Medulla oblongata (tissue), 1 donor: Measurements from ENCODE around the gene C1orf87.
"Not testable (repeated sequence)": the region's sequence is repeated elsewhere in the genome, so short reads cannot be mapped to it uniquely, and the experiment has no call there.

ENCODE experiments used
- DNase-seq: peaks from one replicate; pipeline ENCODE4 v3.0.0-alpha.2; 2015; ENCODE audit errors: extremely low spot score

Gene C1orf87

GRCh38 chr1:59994302-59995198, 79.0 kb downstream of the C1orf87 start:
- no peak for DNase-seq

GRCh38 chr1:59992040-59992820, 81.3 kb downstream of the C1orf87 start:
- no peak for DNase-seq

- no peak for DNase-seq
Observed at GRCh38 chr1:59990470-59990869, 83.1 kb downstream of the C1orf87 start.

- peak; percentile 80 for DNase-seq
Observed at GRCh38 chr1:59986516-59987310, 86.9 kb downstream of the C1orf87 start.

GRCh38 chr1:59985911-59986515, 87.6 kb downstream of the C1orf87 start:
- peak; percentile 9 for DNase-seq

GRCh38 chr1:59979666-59980065, 93.9 kb downstream of the C1orf87 start:
- DNase-seq: no peak

- DNase-seq: no peak
Observed at GRCh38 chr1:59978511-59978910, 95.1 kb downstream of the C1orf87 start.

- no peak for DNase-seq
Observed at GRCh38 chr1:59978026-59978425, 95.5 kb downstream of the C1orf87 start.

GRCh38 chr1:59977075-59977410, 96.5 kb downstream of the C1orf87 start:
- DNase-seq: no peak

GRCh38 chr1:59976194-59977074, 97.1 kb downstream of the C1orf87 start:
- peak; percentile 75 for DNase-seq

GRCh38 chr1:59973719-59974118, 99.9 kb downstream of the C1orf87 start:
- DNase-seq: no peak

- peak; percentile 15 for DNase-seq
Observed at GRCh38 chr1:59972216-59972927, 101.2 kb downstream of the C1orf87 start.

- peak; percentile 86 for DNase-seq
Observed at GRCh38 chr1:59971464-59971911, 102.1 kb downstream of the C1orf87 start.

- not testable (repeated sequence) for DNase-seq
Observed at GRCh38 chr1:59969542-59970175, 103.9 kb downstream of the C1orf87 start.

GRCh38 chr1:59968746-59969145, 104.8 kb downstream of the C1orf87 start:
- not testable (repeated sequence) for DNase-seq

GRCh38 chr1:59967780-59968179, 105.8 kb downstream of the C1orf87 start:
- no peak for DNase-seq

- DNase-seq: no peak
Observed at GRCh38 chr1:59967141-59967697, 106.4 kb downstream of the C1orf87 start.

GRCh38 chr1:59952065-59952464, 121.5 kb downstream of the C1orf87 start:
- no peak for DNase-seq

GRCh38 chr1:59949648-59950047, 123.9 kb downstream of the C1orf87 start:
- DNase-seq: no peak
